Measurements from ENCODE around the gene CHCHD4. TPM values are rescaled to one million over a fixed set of nuclear protein-coding genes. Genes with fewer than 3 reads are reported as not detected.

CHCHD4 gene
- total and polyA plus RNA-seq, 2 experiments from 2014 or later: 31.1 to 39.2 TPM

- H3K9me3 Mint-ChIP-seq: no peaks in the 10 kb centered on the region
- Histone ChIP-seq H3K27ac (ENCODE audit: low read depth) (no peak overlapping the region), H3K4me2 (no peak overlapping the region), H3F3A (replicated peaks; ENCODE audit: low read depth) (no peaks in the 10 kb centered on the region), H2AFZ (no peak overlapping the region), H3K4me1 (ENCODE audit: insufficient read depth) (no peaks in the 10 kb centered on the region), H3K9me2 (ENCODE audit: insufficient read depth) (no peaks in the 10 kb centered on the region), H3K36me3 (ENCODE audit: insufficient read depth) (peaks cover 44% of the 10 kb centered on the region), H4K20me1 (replicated peaks; ENCODE audit: insufficient read depth) (peaks cover 3% of the 10 kb centered on the region; the same call in 1 of the 2 replicates), H3K4me3 (no peak overlapping the region), H3K79me2 (replicated peaks; ENCODE audit: insufficient read depth) (peaks cover 7% of the 10 kb centered on the region), H3K27me3 (ENCODE audit: insufficient read depth) (no peaks in the 10 kb centered on the region)
- peaks cover 70% of the 10 kb centered on the region for H3K36me3 Mint-ChIP-seq (ENCODE audit: low read depth)
- no peak overlapping the region for H3K4me3 Mint-ChIP-seq
- no peak for ATAC-seq
- H3K27ac Mint-ChIP-seq: no peak overlapping the region
- no peak for DNase-seq (ENCODE audit: low spot score)
- TF ChIP-seq POLR2AphosphoS5 (IDR thresholded peaks at IDR 0.05; ENCODE audit: low read depth) (no peak), CREB1 (CRISPR knock-in tag; IDR thresholded peaks at IDR 0.05; ENCODE audit: low read depth) (no peak), NANOG (IDR thresholded peaks at IDR 0.05; ENCODE audit: borderline replicate concordance) (no peak)
- H3K4me1 Mint-ChIP-seq: no peaks in the 10 kb centered on the region
- H3K27me3 Mint-ChIP-seq (ENCODE audit: insufficient read depth, low read depth, poor library complexity): peaks cover 2% of the 10 kb centered on the region
Observed at GRCh38 chr3:14169435-14169834, 44.8 kb upstream of the CHCHD4 start.

- no peaks in the 10 kb centered on the region for H3K9me2 ChIP-seq (ENCODE audit: insufficient read depth)
- 0 out of 2 replicates have a peak, but pooled peaks cover 3% of the 10 kb centered on the region for H3K79me2 ChIP-seq (replicated peaks; ENCODE audit: insufficient read depth)
- Mint-ChIP-seq H3K4me1 (no peaks in the 10 kb centered on the region), H3K27ac (no peak overlapping the region), H3K4me3 (no peak overlapping the region), H3K9me3 (no peaks in the 10 kb centered on the region), H3K27me3 (ENCODE audit: insufficient read depth, low read depth, poor library complexity) (peaks cover 2% of the 10 kb centered on the region), H3K36me3 (ENCODE audit: low read depth) (peaks cover 88% of the 10 kb centered on the region)
- DNase-seq (ENCODE audit: low spot score): no peak
- H3K27me3 ChIP-seq (ENCODE audit: insufficient read depth): no peaks in the 10 kb centered on the region
- no peaks in the 10 kb centered on the region for H3K4me1 ChIP-seq (ENCODE audit: insufficient read depth)
- H3K27ac ChIP-seq (ENCODE audit: low read depth): no peak overlapping the region
- H3K36me3 ChIP-seq (ENCODE audit: insufficient read depth): peaks cover 58% of the 10 kb centered on the region
- ATAC-seq: no peak
- peaks cover 3% of the 10 kb centered on the region; the same call in 1 of the 2 replicates for H4K20me1 ChIP-seq (replicated peaks; ENCODE audit: insufficient read depth)
- TF ChIP-seq ZNF462 (CRISPR knock-in tag; IDR thresholded peaks at IDR 0.05): no peak
- no peak for TF ChIP-seq STAT1 (IDR thresholded peaks at IDR 0.05; ENCODE audit: unreplicated experiment)
- TF ChIP-seq POLR2AphosphoS5 (IDR thresholded peaks at IDR 0.05; ENCODE audit: low read depth): no peak
- no peak for TF ChIP-seq ZNF114 (CRISPR knock-in tag; IDR thresholded peaks at IDR 0.05)
- TF ChIP-seq CREB1 (CRISPR knock-in tag; IDR thresholded peaks at IDR 0.05; ENCODE audit: low read depth): no peak
- no peak overlapping the region for H2AFZ ChIP-seq
- no peak overlapping the region for H3K4me2 ChIP-seq
- no peaks in the 10 kb centered on the region for H3F3A ChIP-seq (replicated peaks; ENCODE audit: low read depth)
- H3K4me3 ChIP-seq: no peak overlapping the region
Observed at GRCh38 chr3:14166877-14167603, 42.4 kb upstream of the CHCHD4 start.

Data from GM23338 (cell line).